GM18861 (cell line): ENCODE data around the gene CEP112.

Source experiments
- ATAC-seq: cut with Tn5 transposase; IDR thresholded peaks from one replicate; pipeline ENCODE4 v1.9.1; 2021; ENCODE audit not compliant: unreplicated experiment

Gene CEP112

GRCh38 chr17:66211047-66211810 is 19.3 kb upstream of the CEP112 start:
- no peak for ATAC-seq

GRCh38 chr17:66210208-66210574 is 18.3 kb upstream of the CEP112 start:
- no peak for ATAC-seq

GRCh38 chr17:66207936-66208335 is 16.0 kb upstream of the CEP112 start:
- no peak for ATAC-seq

- ATAC-seq, result no peak
Measured at GRCh38 chr17:66203274-66204015, 11.5 kb upstream of the CEP112 start.

- no peak for ATAC-seq
Measured at GRCh38 chr17:66200685-66201092, 8.8 kb upstream of the CEP112 start.

- ATAC-seq, result no peak
Measured at GRCh38 chr17:66198242-66198641, 6.3 kb upstream of the CEP112 start.

GRCh38 chr17:66192378-66192687 is 400 bp upstream of the CEP112 start:
- ATAC-seq, result peak; percentile 6

- no peak for ATAC-seq
Measured at GRCh38 chr17:66190738-66191592, 968 bp downstream of the CEP112 start.

- no peak for ATAC-seq
Measured at GRCh38 chr17:66187718-66188117, 4.2 kb downstream of the CEP112 start.

- ATAC-seq, result no peak
Measured at GRCh38 chr17:66185862-66186261, 6.1 kb downstream of the CEP112 start.

- no peak for ATAC-seq
Measured at GRCh38 chr17:66184392-66184791, 7.5 kb downstream of the CEP112 start.

- no peak for ATAC-seq
Measured at GRCh38 chr17:66183529-66183928, 8.4 kb downstream of the CEP112 start.

- no peak for ATAC-seq
Measured at GRCh38 chr17:66178642-66179041, 13.3 kb downstream of the CEP112 start.

GRCh38 chr17:66177048-66177447 is 14.9 kb downstream of the CEP112 start:
- no peak for ATAC-seq

GRCh38 chr17:66175892-66176291 is 16.0 kb downstream of the CEP112 start:
- no peak for ATAC-seq

GRCh38 chr17:66172691-66173223 is 19.2 kb downstream of the CEP112 start:
- ATAC-seq, result no peak

GRCh38 chr17:66172144-66172543 is 19.8 kb downstream of the CEP112 start:
- no peak for ATAC-seq

- no peak for ATAC-seq
Measured at GRCh38 chr17:66171692-66172091, 20.2 kb downstream of the CEP112 start.

GRCh38 chr17:66171172-66171571 is 20.8 kb downstream of the CEP112 start:
- ATAC-seq, result no peak

- ATAC-seq, result no peak
Measured at GRCh38 chr17:66169839-66170238, 22.1 kb downstream of the CEP112 start.

GRCh38 chr17:66167189-66167815 is 24.6 kb downstream of the CEP112 start:
- ATAC-seq, result no peak
